Fibroblast of the aortic adventitia (primary cell): ENCODE data around the gene SACM1L. TPM values are rescaled to one million over a fixed set of nuclear protein-coding genes. Genes with fewer than 3 reads are reported as not detected.

Source experiments
- DNase-seq: peaks from one replicate; pipeline ENCODE4 v3.0.0-alpha.2; 2010; ENCODE audit warnings: low read depth
- H3K4me3 ChIP-seq: 2 replicates; pipeline ENCODE4 v1.5.1; 2011; ENCODE audit warnings: low read depth, mild to moderate bottlenecking, control low read depth, low read length, moderate library complexity
- total RNA-seq: library from RNA; depleted of rRNA; stranded (reverse); fragments of >200 nt; gene quantifications from 2 replicates; pipeline ENCODE4 v1.2.3, GENCODE V29; 2012; ENCODE audit warnings: low replicate concordance
- TF ChIP-seq, protein P1 (sequence below): IDR thresholded peaks from 2 replicates; pipeline ENCODE4 v1.5.1; 2011; ENCODE audit warnings: mild to moderate bottlenecking, low read length, control low read depth, inconsistent platforms; ENCODE audit not compliant: insufficient read depth

Gene SACM1L
- total RNA-seq, 1 donor, result 30.7 TPM

DNA sequence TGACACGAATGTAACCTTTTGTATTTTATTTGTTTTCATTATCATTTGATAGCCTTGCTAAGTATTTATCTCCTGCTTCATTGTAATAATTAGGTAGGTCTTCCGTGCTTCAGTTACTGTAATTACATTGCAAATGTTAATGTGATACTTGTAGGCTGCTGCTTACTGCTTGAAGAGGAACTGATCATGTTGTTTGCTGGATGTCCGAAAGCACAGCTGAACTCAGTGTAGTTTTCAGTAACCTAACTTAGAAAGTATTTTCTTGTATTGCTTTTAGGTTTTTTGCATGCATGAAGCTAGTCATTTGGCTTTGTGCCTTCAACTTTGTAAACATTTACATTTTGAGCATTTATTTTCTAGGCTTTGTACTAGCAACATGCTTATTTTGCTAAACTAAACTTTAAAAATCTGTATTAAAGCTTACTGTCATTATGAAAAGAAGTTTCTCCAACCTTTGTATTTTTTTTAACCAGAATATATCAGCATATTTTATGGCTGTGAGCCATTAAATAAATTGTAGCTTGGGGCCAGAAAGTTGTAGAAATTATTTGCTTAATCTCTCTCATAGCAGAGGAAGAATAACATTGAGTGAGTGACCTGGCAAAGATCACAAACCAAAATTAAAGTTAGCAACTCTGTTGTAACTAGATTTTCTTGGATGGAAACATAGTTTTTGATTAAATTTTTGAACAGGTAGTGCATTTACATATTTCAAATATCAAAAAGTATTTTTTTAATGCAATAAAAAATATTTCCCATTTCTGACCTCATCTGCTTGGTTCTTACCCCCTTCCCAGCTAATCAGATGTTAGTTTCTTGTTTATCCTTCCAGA is 30.7 kb downstream of the SACM1L start:
- TF ChIP-seq, protein P1, sequence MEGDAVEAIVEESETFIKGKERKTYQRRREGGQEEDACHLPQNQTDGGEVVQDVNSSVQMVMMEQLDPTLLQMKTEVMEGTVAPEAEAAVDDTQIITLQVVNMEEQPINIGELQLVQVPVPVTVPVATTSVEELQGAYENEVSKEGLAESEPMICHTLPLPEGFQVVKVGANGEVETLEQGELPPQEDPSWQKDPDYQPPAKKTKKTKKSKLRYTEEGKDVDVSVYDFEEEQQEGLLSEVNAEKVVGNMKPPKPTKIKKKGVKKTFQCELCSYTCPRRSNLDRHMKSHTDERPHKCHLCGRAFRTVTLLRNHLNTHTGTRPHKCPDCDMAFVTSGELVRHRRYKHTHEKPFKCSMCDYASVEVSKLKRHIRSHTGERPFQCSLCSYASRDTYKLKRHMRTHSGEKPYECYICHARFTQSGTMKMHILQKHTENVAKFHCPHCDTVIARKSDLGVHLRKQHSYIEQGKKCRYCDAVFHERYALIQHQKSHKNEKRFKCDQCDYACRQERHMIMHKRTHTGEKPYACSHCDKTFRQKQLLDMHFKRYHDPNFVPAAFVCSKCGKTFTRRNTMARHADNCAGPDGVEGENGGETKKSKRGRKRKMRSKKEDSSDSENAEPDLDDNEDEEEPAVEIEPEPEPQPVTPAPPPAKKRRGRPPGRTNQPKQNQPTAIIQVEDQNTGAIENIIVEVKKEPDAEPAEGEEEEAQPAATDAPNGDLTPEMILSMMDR, result no peak
- no peak for DNase-seq
- no peak overlapping the region for H3K4me3 ChIP-seq

DNA sequence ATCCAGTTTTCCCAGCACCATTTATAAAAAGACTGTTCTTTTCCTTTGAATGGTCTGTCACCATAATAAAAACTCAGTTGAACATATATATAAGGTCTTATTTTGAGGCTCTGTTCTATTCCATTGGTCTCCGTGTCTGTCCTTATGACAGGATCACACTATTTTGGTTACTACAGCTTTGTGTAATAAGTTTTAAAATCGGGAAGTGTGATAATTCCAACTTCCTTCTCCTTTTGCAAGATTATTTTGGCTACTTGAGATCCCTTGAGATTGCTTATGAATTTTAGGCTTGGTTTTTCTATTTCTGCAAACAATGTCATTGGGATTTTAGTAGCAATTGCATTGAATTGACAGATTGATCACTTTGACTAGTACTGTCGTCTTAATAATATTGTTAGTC is 35.7 kb downstream of the SACM1L start:
- H3K4me3 ChIP-seq, result no peak overlapping the region
- no peak for DNase-seq
- TF ChIP-seq, protein P1, result no peak

DNA sequence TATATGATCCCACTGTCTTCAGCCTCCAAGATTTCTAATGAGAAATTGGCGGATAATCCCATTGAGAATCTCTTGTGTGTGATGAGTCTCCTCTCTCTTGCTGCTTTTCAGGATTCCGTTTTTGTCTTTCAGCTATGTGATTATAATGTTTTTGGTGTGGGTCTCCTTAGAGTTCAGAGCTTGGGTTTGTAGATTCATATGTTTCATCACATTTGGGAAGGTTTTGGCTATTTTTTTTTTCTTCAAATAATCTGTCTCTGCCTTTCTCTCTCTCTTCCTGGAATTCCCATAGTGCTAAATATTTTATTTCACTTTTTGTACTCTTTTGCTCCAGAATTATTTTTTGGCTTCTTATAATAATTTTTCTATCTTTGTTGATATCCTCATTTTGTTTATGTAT is 40.4 kb downstream of the SACM1L start:
- TF ChIP-seq, protein P1, result no peak
- no peak for DNase-seq

DNA sequence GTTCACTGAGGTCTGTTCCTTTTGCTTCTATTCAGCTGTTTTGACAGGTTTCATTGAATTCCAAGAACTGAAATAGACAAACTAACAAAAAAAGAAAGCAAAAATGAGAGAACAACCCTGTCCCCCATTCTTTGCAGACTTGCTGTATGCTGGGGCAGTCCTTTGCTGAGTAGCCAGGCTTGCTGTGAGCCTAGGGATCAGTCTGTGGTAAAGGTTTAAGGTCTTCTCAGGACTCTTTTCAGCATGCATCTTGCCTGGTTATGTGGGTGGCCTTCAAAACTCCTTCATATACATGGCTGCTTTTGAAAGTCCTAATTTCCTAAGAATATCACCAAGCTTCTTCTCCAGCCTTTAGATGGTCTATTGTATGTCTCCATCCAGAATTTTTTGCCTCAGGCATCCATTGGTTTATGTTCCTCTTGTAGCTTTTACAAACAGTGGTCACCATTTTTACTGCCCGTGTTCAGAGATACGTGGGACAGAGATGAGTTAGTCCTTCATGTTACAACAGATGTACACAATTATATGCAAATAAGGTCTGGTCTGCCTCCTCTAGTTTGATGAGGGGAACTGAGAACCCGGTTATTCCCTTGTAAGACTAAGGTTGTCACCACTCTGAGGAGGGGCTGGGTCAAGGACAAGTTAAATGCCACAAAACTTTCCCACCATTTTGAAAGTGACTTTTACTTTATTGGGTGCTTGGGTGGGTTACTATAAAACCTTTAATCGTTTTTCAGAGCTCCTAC is 41.4 kb downstream of the SACM1L start:
- no peak overlapping the region for H3K4me3 ChIP-seq
- DNase-seq, result no peak
- TF ChIP-seq, protein P1, result no peak

More for the DNA sequence above, 40.4 kb downstream of the SACM1L start:
- no peak overlapping the region for H3K4me3 ChIP-seq

DNA sequence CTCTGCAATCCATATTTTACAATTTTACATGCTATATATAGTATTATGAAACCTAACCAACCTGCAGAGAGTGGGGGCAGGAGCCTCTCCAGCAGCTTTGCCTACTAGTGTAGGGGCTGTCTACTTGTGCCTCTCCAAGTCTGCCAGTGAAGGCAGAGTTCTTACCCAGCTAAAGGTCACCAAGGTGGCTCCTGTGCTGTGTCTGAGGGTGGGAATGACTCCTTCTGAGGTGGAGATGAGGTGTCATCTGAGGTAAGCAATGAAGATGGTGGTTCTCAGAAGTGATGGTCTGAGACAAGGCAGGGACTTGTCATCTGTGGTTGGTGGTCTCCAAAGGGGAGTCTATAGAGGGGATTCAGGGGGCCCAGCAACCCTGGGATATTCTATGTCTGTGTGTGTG is 47.5 kb downstream of the SACM1L start:
- TF ChIP-seq, protein P1, result no peak
- no peak for DNase-seq
- H3K4me3 ChIP-seq, result no peak overlapping the region

DNA sequence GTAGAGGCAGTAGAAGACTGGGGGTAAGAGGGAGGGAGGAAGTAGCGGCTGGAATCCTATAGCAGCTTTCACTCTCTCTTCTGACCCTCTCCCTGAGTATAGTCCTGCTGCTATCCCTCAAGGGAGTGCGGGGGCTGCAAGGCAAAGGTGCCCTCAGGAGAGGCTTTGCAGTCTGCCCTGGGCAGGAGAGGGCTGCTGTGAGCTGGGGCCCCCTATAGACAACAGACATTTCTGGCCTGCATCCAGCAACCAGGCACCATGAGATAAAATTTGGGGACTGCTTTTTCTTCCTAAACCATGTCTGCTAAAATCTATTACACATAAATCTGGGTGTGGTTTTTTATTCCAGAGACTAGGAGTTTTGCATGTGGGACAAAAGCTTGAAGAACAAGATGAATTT is 48.0 kb downstream of the SACM1L start:
- H3K4me3 ChIP-seq, result no peak overlapping the region
- TF ChIP-seq, protein P1, result no peak
- no peak for DNase-seq
